ENCODE measurements around the gene MLYCD.

MLYCD gene

DNA sequence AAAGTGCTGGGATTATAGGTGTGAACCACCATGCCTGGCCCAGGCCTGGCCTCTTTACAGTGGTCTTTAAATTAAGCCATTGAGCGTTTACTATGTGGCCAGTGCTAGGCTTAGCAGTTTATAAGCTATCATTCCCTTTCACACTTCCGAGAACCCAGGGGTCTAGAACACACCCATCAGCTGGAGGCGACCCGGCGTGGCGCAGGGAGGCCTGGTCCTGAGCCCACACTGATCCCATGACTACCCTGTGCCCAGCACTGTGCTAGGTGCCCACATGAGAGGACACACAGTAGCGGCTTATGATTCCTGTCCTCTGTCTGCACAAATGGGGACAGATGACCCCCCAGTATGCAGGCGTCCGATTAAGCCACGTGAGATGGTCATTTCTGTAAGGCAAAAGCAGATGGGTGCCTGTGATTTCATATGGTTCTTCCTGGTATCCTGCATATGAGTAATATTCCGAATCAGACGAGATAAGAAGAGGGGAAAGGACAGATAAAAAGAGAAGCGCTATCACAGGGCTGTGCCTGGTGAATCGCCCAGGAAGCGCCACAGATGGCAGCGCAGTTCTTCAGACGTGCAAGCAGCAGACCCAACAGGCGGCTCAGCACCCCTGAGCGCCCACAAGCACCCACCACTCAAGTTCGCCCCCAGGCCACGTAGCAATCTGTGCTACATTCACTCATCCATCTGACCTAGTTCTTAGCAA is 59.4 kb downstream of the MLYCD start:
- DNase-seq = no peak

DNA sequence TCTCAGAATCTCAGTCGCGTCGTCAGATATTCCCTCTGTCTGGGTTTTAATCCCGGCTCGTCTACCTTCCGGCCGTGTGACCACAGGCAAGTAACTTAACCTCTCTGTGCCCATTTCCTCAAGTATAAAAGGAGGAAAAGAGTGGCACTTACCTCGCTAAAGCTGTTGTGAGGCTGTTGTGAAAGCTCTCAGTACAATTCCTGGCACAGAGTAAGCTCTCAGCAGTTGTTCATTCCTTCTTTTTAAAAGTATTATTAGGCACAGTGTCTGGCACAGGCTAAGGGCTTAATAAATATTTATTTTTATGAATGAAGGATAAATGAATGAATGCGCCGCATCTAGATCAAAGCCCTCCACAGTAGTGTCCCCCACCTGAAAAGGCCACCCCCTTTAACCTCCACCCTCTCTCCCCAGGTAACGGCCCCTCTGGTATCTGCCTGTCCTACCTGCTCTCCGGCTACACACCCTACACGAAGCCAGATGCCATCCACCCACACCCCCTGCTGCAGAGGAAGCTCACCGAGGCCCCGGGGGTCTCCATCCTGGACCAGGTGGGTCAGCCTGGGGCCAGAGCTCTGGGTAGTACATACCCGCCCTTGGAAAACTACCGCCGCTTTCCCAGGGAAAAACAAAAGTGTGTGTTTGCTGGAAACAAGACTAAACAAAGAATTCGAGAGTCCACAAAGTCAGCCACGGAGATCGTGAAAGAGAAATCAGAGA is 60.1 kb downstream of the MLYCD start:
- DNase-seq = no peak

DNA sequence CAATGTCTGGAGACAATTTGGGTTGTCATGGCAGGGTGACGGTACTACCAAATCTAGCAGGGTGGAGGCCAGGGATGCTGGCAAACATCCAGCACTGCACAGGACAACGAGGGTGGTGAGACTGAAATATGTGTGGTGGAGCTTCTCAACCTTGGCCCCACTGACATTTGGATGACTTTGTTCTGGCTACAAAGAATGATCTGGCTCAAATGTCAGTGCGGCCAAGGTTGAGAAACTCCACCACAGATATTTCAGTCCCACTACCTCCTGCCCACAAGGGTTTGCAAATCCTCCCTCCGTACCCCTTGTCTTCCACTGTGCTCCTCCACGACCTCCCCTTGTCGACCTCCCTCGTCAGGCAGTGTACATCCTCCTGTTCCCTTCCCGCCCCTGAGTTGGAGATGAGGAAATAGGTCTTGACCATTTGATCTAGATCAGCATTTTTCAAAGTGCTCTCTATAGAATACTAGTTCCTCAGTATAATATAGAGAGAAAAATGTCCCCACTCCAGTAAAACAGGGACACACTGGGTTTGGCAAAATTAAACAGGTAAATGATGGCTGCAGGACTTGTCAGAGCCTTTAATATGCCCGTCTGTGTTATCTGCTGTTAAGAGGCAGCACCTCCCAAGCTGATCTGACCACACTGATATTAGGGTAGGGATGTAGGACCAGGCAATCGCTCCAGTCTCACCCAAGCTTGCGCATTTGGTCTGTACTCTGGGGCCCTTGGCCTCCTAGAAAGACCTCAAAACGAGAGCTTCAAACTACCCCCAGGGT is 60.9 kb downstream of the MLYCD start:
- no peak for DNase-seq

DNA sequence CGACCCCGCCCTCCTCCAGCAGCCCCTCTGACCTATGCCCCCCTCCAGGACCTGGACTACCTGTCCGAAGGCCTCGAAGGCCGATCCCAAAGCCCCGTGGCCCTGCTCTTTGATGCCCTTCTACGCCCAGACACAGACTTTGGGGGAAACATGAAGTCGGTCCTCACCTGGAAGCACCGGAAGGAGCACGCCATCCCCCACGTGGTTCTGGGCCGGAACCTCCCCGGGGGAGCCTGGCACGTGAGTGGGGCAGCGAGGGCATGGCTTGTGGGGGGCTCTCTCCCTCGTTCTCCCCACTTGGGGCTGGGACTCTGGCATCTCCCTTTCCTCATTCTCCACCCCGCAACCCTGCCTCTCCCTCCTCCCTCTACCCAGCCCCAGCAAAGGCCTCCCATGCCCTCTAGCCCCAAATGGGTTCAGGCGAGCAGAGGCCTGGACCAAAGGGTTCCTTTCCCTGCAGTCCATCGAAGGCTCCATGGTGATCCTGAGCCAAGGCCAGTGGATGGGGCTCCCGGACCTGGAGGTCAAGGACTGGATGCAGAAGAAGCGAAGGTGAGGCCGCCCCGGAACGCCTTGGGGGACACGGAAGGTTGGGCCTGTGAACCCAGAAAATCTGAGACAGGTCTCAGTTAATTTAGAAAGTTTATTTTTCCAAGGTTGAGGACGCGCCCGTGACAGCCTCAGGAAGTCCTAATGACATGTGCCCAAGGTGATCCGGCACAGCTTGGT is 61.8 kb downstream of the MLYCD start:
- no peak for DNase-seq

DNA sequence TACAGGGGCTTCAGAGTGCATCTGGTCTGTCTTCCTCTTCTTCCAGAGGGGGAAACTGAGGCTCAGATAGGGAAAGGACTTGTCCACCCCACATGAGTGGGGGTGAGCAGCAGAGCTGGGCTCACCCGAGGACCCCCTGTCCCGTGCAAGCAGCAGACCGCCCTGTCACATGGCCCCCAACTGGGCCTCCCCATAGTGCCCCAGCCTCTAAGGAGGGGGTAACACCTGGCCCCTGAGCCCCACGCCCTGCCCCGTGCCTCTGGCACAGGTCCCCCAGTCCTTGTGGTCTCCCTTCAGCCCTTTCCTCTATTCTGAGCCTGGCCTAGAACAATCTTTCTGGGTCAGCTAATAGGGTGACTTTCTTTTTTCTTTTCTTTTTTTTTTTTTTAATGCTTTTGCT is 62.7 kb downstream of the MLYCD start:
- no peak for DNase-seq

DNA sequence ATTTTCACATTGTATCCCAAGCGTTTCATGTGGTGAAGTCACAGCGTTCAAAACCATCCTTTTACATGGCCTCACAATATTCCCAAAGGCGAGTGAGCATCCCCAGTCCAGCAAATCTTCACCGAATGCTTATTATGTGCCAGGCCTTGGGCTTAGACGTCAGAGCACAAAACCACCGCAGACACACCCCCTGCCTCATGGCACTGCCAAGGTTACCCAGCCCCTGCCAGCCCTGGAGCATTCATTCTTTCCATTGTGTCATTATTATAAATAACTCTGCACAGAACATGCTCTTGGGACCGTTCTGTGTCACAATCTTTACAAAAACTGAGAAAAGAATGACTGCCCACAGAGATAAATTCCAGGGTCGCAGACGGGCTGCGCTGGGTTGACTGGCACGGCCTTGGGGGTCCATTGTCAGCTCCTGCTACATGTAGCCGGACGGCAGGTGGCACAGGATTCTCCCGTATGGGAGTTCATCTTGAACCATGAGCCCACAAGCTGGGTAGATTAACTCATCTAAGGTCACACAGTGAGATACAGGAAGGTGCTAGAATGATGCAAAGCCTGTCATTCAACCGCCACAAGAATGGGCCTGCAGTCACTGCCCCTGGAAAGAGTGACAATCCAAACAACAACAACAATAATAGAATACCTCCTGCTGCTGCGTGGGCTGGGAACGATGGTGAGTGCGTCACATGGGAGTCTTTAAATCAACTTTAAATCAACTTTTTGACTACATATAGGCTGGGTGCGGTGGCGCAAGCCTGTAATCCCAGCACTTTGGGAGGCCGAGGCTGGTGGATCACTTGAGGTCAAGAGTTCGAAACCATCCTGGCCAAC is 64.6 kb downstream of the MLYCD start:
- DNase-seq = no peak

DNA sequence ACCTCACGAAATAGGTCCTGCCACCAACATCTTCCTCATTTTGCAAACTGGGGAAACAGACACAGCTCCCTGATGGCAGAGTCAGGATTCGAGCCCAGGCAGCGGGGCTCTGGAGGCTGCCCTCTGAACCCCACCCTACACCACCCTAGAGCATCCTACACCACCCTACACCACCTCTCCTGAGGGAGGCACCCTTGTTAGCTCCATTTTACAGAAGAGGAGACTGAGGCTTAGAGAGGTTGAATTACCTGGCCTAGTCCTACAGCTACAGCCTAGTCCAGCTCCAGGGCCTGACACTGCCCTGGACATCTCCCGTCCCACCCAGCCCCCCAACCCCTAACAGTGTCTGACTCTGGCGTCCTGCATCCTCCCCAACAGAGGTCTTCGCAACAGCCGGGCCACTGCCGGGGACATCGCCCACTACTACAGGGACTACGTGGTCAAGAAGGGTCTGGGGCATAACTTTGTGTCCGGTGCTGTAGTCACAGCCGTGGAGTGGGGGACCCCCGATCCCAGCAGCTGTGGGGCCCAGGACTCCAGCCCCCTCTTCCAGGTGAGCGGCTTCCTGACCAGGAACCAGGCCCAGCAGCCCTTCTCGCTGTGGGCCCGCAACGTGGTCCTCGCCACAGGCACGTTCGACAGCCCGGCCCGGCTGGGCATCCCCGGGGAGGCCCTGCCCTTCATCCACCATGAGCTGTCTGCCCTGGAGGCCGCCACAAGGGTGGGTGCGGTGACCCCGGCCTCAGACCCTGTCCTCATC is 65.9 kb downstream of the MLYCD start:
- no peak for DNase-seq

DNA sequence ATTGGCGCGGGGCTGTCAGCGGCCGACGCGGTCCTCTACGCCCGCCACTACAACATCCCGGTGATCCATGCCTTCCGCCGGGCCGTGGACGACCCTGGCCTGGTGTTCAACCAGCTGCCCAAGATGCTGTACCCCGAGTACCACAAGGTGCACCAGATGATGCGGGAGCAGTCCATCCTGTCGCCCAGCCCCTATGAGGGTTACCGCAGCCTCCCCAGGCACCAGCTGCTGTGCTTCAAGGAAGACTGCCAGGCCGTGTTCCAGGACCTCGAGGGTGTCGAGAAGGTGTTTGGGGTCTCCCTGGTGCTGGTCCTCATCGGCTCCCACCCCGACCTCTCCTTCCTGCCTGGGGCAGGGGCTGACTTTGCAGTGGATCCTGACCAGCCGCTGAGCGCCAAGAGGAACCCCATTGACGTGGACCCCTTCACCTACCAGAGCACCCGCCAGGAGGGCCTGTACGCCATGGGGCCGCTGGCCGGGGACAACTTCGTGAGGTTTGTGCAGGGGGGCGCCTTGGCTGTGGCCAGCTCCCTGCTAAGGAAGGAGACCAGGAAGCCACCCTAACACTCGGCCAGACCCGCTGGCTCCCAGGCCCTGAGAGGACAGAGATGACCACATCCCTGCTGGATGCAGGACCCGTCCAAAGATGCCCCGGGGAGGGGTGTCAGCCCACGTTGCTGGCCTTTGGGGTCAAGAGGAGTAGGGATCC is 66.7 kb downstream of the MLYCD start:
- no peak for DNase-seq

DNA sequence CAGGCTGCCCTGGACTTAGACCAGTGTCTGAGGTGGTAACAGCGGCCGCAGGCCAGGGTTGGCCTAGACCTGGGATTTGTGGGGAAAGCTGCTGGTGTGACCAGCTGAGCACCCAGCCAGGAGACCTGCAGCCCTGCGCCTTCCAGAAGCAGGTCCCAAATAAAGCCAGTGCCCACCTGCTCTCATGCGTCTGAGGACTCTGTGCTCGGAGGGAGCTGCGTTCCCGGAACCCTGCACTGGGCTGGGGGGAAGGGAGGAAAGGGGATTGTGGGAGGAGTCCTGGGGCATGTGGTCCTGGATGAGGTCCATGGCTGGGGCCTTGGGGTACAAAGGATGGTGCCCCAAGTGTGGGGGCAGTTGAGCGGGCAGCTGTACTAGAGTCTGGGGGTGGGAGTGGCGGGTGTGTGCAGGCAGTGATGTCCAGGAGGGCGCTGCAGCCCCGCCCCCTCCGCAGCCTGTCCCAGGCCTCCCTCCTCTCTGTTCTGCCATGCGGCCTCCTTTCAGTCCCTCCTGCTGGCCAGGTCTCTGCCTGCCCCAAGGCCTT is 67.3 kb downstream of the MLYCD start:
- no peak for DNase-seq

DNA sequence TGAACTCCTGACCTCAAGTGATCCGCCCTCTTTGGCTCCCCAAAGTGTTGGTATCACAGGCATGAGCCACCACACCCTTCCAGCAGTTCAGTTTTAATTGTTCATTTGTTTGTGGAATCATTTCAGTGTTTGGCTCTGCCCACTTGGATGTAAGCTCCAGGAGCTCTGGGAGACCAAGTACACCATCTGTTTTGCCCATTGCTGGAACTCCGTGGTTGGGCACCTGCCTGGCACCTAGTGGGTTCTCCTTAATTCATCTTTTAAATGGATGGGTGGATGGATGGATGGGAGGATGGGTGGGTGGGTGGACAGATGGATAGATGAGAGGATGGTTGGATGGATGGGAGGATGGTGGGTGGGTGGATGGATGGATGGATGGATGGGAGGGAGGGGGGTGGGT is 68.2 kb downstream of the MLYCD start:
- DNase-seq = no peak

DNA sequence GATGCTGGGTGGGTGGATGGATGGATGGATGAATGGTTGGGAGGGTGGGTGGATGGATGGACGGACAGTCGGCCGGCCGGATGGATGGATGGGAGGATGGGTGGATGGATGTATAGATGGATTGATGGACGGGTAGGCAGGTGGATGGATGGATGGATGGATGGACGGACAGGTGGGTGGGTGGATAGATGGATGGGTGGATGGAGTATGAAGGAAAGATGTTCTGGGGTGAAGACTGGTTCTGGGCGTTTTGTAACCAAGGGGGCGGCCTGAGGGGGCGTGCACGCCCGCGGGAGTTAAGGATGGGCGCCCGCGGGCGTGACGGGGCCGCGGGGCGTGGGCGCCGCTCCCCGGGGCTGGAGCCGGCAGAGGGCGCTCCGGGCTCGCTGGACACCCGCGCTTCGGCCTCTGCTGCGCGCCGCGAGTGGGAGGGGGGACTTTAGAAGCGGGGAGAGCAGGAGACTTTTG is 69.0 kb downstream of the MLYCD start, which contains the start of gene NECAB2:
NECAB2 (plus strand) TSS at position 407 of the 468 bp plus-strand sequence. CDS start 405 bp downstream, outside the sequence.
- peak; percentile 60 for DNase-seq

DNA sequence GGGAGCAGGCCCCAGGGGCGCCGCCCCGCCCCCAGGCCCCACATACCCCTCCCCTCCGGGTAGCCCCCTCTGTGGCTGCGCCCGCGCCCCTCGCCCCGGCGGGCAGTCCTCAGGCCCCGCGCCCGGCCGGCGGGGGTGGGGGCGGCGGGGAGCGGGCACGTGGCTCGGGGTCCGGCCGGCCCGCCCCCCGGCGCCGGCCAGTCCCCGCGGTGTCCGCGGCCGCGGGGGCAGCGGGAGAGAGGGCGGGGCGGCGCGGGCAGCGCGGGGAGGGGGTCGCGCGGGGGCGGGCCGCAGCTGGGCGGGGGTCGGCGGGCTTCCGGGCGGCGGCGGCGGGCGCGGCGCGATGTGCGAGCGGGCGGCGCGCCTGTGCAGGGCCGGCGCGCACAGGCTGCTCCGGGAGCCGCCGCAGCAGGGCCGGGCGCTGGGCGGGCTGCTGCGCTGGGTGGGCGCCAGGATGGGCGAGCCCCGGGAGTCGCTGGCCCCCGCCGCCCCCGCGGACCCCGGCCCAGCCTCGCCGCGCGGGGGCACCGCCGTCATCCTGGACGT is 69.5 kb downstream of the MLYCD start:
- no peak for DNase-seq

DNA sequence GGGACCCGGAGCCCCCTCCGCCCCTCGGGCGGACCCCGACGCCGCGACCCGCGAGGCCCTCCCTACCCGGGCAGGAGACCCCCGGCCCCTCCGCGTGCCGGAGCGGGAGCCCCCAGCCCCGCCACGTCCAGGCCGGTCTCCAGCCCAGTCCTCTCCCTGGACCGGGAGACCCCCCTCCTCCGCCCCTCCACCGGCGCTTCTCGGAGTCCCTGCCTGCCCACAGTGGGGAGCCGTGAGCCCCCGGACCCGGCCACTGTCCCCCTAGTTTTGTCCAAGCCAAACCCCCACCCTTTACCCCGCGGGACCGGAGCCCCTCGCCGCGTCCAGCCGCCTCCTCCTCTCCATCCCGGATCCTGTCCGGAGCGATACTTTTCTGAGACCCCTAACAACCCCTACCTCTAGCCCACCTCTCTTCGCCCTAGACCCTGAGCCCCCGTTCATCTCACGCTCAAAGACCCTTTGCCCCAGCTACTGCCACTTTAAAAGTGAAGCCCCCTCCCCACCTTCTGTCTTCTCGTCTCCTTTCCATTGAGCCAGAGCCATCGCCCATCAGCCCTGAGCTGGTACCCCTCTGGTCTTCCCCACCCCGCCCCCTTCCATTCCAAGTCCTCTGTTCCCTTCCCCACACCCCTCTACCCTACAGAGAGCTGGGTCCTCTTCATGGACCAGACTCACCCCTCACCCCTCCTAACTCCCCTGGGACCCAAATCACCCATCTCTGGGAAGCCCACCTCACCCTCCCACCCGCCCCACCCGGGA is 70.2 kb downstream of the MLYCD start:
- no peak for DNase-seq

DNA sequence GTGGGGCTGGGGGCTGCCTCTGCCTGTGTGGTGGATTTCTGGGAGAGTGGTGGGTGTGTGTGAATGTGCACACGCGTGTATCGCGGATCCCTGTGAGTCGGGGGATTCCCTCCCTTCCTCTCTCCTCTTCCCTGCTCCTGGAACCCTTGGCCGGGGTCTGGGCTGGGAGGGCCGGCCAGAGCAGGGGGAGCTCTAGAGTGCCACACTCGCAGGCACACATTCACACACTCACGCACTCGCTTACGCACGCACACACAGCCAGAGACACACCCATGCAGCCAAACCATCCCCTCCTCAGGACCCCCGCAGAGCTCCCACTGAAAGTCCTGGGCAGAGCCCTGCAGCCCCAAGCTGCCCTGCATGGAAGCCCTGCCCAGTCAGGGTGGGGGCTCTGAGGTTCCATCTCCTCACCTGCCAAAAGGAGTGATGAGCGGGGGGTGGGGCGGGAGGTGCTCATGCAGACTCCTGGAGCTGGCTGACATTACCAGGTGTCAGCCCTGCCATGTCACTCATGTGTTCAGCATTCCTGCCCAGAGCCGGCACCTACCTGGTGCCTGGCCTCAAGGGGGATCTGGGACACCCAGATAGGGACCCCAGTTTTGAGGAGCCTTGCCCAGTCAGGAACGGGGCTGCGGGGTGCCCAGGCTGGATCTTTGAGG is 71.0 kb downstream of the MLYCD start:
- no peak for DNase-seq

DNA sequence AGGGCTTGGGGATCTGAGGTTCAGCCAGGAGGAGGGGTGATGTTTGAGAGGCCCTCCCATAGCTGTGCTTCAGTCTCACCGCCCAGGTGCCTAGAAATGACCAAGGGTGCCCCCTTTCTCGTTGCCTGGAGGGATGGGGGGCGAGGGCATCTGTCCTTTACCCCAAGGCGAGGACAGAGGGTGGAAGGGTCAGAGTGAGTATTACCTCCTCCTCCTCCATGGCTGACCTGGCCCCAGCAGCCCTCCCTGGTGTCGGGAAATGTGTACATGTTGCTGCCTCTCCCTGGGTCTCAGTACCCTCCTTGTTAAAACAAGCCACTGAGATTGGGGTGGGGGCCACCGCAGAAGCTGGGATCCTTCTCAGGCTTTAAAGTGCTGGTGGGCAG is 71.5 kb downstream of the MLYCD start:
- no peak for DNase-seq

DNA sequence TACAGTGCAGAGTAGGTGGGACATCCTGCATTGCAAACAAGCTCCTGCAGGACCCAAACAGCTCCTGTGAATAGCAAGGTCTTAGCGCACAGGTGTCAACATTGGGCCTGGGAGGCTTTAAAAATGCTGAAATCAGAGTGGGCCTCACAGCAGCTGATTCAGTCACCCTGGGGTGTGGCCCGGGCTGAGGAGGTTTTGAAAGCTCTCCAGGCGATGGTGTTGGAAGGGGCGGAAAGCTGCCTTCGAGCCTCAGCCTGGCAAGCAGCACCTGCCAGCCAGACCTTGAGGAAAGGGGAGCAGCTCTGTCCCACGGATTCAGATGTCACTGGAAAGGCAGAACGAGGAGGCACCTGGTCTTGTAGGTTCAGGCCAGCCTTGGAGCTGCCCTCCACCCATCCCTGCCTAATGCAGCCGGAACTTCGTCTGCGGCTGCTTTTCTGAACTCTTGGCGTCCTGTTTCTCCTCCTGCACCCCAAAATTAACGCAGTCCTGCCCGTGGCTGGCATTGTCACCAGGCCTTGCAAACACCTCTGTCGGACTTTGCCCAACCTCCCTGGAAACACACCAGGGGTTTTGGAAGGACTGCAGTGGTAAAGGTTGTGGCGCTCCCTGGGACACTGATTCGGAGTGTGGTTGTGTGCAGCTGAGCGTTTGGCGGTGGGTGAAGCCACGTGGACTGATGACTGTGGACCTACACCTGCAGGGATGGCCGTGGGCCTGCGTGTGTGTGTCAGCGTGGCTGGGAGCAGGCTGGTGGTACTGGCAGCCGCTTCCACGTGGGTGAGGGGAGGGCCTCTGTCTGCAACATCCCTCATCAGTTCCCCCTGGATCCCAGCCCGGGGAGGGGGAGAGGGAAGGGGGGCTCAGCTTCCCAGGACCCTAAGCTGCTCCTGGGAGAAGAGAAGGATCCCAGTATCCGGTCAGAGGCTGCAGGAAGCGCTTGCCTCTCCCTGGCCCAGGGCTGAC is 72.5 kb downstream of the MLYCD start:
- DNase-seq = no peak

Measured in retina (tissue), 1 donor.